ENCODE results near the gene NCS1. TPM values are rescaled to one million over a fixed set of nuclear protein-coding genes. Genes with fewer than 3 reads are reported as not detected.
A peak's percentile ranks its signal among the peaks of the same experiment; 100 is the strongest.
"Not testable (repeated sequence)": the region's sequence is repeated elsewhere in the genome, so short reads cannot be mapped to it uniquely, and the experiment has no call there.

The NCS1 gene
- polyA plus RNA-seq, 10 donors, result 26.0 to 57.9 (median 43.6) TPM

GRCh38 chr9:130262061-130262745, 90.0 kb downstream of the NCS1 start:
- DNase-seq, result no peak

- DNase-seq, result no peak
Observed at GRCh38 chr9:130262771-130263170, 90.6 kb downstream of the NCS1 start.

- no peak for DNase-seq
Observed at GRCh38 chr9:130263601-130264413, 91.6 kb downstream of the NCS1 start.

GRCh38 chr9:130264414-130265350, 92.5 kb downstream of the NCS1 start:
- no peak for DNase-seq

- DNase-seq, result peak in 1 of 3 donors; percentile 79
Observed at GRCh38 chr9:130265431-130266235, 93.4 kb downstream of the NCS1 start, which contains the start of gene HMCN2. Gene HMCN2, plus strand, starts transcription at chr9:130265760. Its CDS starts 119 bp downstream, at chr9:130265879.

GRCh38 chr9:130266236-130267098, 94.3 kb downstream of the NCS1 start:
- DNase-seq, result no peak

GRCh38 chr9:130267930-130268329, 95.7 kb downstream of the NCS1 start:
- DNase-seq, result no peak

- no peak for DNase-seq
Observed at GRCh38 chr9:130268521-130269211, 96.5 kb downstream of the NCS1 start.

- no peak for DNase-seq
Observed at GRCh38 chr9:130271473-130271872, 99.3 kb downstream of the NCS1 start.

GRCh38 chr9:130275156-130275555, 103.0 kb downstream of the NCS1 start:
- no peak for DNase-seq

GRCh38 chr9:130276121-130276520, 103.9 kb downstream of the NCS1 start:
- peak in 1 of 3 donors; percentile 49 for DNase-seq

GRCh38 chr9:130276955-130277354, 104.8 kb downstream of the NCS1 start:
- DNase-seq, result no peak

- not testable (repeated sequence) for DNase-seq
Observed at GRCh38 chr9:130277525-130277924, 105.3 kb downstream of the NCS1 start.

- peak in 1 of 3 donors; percentile 39 for DNase-seq
Observed at GRCh38 chr9:130283539-130284248, 111.5 kb downstream of the NCS1 start.

- DNase-seq, result no peak
Observed at GRCh38 chr9:130284249-130284625, 112.0 kb downstream of the NCS1 start.

- DNase-seq, result no peak
Observed at GRCh38 chr9:130284690-130285089, 112.5 kb downstream of the NCS1 start.

- DNase-seq, result no peak
Observed at GRCh38 chr9:130285271-130285670, 113.1 kb downstream of the NCS1 start.

GRCh38 chr9:130286072-130286770, 114.0 kb downstream of the NCS1 start:
- no peak for DNase-seq

Data from muscle of back (tissue), 11 donors.